Astrocyte (in vitro differentiated cells and primary cell): Measurements from ENCODE around the gene NAAA. TPM values are rescaled to one million over a fixed set of nuclear protein-coding genes. Genes with fewer than 3 reads are reported as not detected.

ENCODE experiments used
- DNase-seq: peaks from one replicate; pipeline ENCODE4 v3.0.0-alpha.2; 2010; ENCODE audit warnings: low read depth
- FAIRE-seq: peaks from 2 replicates; lab custom pipeline; 2011; peaks lifted over from hg19 to GRCh38; lab: Jason Lieb, UNC
- H2AFZ ChIP-seq: 2 replicates; pipeline ENCODE4 v1.6.0; 2012; ENCODE audit warnings: low read depth, low read length, inconsistent platforms
- H3K27ac ChIP-seq: 2 replicates; pipeline ENCODE4 v1.5.1; 2011; ENCODE audit warnings: low read depth, low read length, inconsistent platforms
- H3K27me3 ChIP-seq: 2 replicates; pipeline ENCODE4 v1.6.0; 2011; ENCODE audit warnings: low read length, inconsistent platforms; ENCODE audit not compliant: insufficient read depth
- H3K36me3 ChIP-seq: 2 replicates; pipeline ENCODE4 v1.5.1; 2011; ENCODE audit warnings: low read length, inconsistent platforms; ENCODE audit not compliant: insufficient read depth
- H3K4me1 ChIP-seq: 2 replicates; pipeline ENCODE4 v1.5.1; 2011; ENCODE audit warnings: low read length, inconsistent platforms; ENCODE audit not compliant: insufficient read depth
- H3K4me2 ChIP-seq: 2 replicates; pipeline ENCODE4 v1.6.0; 2012; ENCODE audit warnings: low read length, inconsistent platforms
- H3K4me3 ChIP-seq: 2 replicates; pipeline ENCODE4 v1.5.1; 2011; ENCODE audit warnings: low read depth, mild to moderate bottlenecking, low read length, inconsistent platforms; ENCODE audit not compliant: insufficient read depth
- H3K79me2 ChIP-seq: 2 replicates; pipeline ENCODE4 v1.6.0; 2012; ENCODE audit warnings: mild to moderate bottlenecking, low read length, inconsistent platforms; ENCODE audit not compliant: insufficient read depth
- H3K9ac ChIP-seq: 2 replicates; pipeline ENCODE4 v1.6.0; 2012; ENCODE audit warnings: mild to moderate bottlenecking, low read length, inconsistent platforms
- H3K9me3 ChIP-seq: 2 replicates; pipeline ENCODE4 v1.5.1; 2012; ENCODE audit warnings: low read depth, mild to moderate bottlenecking, low read length, inconsistent platforms; ENCODE audit not compliant: insufficient read depth
- H4K20me1 ChIP-seq: 2 replicates; pipeline ENCODE4 v1.6.0; 2012; ENCODE audit warnings: low read length, inconsistent platforms; ENCODE audit not compliant: insufficient read depth
- H3K27ac Mint-ChIP-seq: one replicate; pipeline ENCODE4 v1.8.0; 2021; ENCODE audit warnings: mild to moderate bottlenecking, mixed read lengths; ENCODE audit not compliant: unreplicated experiment
- H3K27me3 Mint-ChIP-seq: one replicate; pipeline ENCODE4 v1.8.0; 2021; ENCODE audit warnings: low read depth, mixed read lengths; ENCODE audit not compliant: unreplicated experiment
- H3K36me3 Mint-ChIP-seq: one replicate; pipeline ENCODE4 v1.8.0; 2021; ENCODE audit warnings: low read depth, mixed read lengths; ENCODE audit not compliant: unreplicated experiment
- H3K4me1 Mint-ChIP-seq: one replicate; pipeline ENCODE4 v1.8.0; 2021; ENCODE audit warnings: low read depth, mixed read lengths; ENCODE audit not compliant: unreplicated experiment
- H3K4me3 Mint-ChIP-seq: one replicate; pipeline ENCODE4 v1.8.0; 2021; ENCODE audit warnings: mild to moderate bottlenecking, moderate library complexity, mixed read lengths; ENCODE audit not compliant: unreplicated experiment
- H3K9me3 Mint-ChIP-seq: one replicate; pipeline ENCODE4 v1.8.0; 2021; ENCODE audit warnings: mild to moderate bottlenecking, mixed read lengths; ENCODE audit not compliant: unreplicated experiment
- CTCF ChIP-seq: IDR thresholded peaks from 2 replicates; pipeline ENCODE4 v1.5.1; 2011; ENCODE audit warnings: low read depth, mild to moderate bottlenecking, inconsistent platforms, low read length, moderate library complexity; ENCODE audit not compliant: insufficient read depth
- EZH2 ChIP-seq: IDR thresholded peaks from 2 replicates; pipeline ENCODE4 v1.6.1; 2012; ENCODE audit warnings: mild to moderate bottlenecking, low read length, inconsistent platforms; ENCODE audit not compliant: insufficient read depth
- total RNA-seq: library from RNA; stranded (reverse); gene quantifications from 2 replicates; pipeline ENCODE4 v1.2.1, GENCODE V29; 2021

The NAAA gene
- total RNA-seq, 1 donor from 2014 or later, result 13.5 TPM

GRCh38 chr4:75948822-75949444 lies 8.1 kb upstream of the NAAA start:
- no peaks in the 10 kb centered on the region for H3K9me3 Mint-ChIP-seq
- Histone ChIP-seq H3K9ac (no peak overlapping the region), H3K9me3 (no peaks in the 10 kb centered on the region), H3K36me3 (peaks cover 45% of the 10 kb centered on the region), H3K4me2 (no peak overlapping the region), H3K4me1 (no peaks in the 10 kb centered on the region), H3K4me3 (no peak overlapping the region), H3K79me2 (no peaks in the 10 kb centered on the region), H2AFZ (no peak overlapping the region), H3K27ac (no peak overlapping the region), H4K20me1 (no peaks in the 10 kb centered on the region), H3K27me3 (no peaks in the 10 kb centered on the region)
- no peaks in the 10 kb centered on the region for H3K4me1 Mint-ChIP-seq
- H3K27ac Mint-ChIP-seq, result no peak overlapping the region
- no peak for TF ChIP-seq CTCF
- no peak for TF ChIP-seq EZH2
- H3K4me3 Mint-ChIP-seq, result no peak overlapping the region
- FAIRE-seq (no peak), DNase-seq (no peak)
- peaks cover 6% of the 10 kb centered on the region for H3K36me3 Mint-ChIP-seq
- no peaks in the 10 kb centered on the region for H3K27me3 Mint-ChIP-seq

DNA sequence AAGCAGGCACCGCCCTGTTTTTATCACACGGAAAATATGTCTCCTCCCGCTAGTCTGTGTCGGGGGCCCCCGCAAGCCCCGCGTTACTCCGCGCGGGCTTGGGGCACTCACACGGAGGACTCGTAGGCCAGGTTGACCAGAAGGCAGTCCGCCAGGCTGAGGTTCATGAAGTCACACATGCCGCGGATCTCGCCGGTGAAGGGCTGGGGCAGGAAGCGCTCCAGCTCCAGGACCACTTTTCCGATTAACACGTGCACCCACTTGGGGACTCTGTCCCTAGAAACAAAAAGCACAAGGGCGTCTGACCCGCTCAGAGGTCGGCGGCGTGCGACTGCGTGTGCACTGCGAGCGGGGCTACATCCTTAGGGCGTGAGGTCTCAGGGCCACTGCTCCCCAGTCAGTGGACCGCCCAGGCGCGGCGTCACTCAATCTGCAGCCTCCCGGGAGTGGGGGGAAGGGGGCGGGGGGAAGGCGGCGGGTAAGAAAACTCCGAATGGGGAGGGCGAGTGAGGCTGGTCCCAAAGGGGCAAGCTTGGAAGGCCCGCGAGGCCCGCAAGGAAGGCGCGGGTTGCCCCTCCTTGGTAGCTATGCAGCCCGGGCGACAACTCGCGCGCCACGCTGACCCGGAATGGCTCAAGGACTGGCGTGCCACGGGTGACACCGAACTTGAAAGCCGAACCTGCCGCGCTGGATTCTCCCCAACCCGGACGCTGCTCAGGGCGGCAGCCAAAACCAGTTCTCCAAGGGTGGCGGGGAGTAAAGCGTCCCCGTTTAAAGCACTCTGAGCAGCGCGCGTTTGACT lies 722 bp downstream of the NAAA start:
- H3K4me3 ChIP-seq, result peak overlapping the region; percentile 78
- Mint-ChIP-seq H3K9me3 (no peaks in the 10 kb centered on the region), H3K27ac (no peak overlapping the region), H3K4me3 (peak overlapping the region; percentile 90), H3K36me3 (peaks cover 2% of the 10 kb centered on the region), H3K27me3 (no peaks in the 10 kb centered on the region), H3K4me1 (no peaks in the 10 kb centered on the region)
- H3K36me3 ChIP-seq, result peaks cover 9% of the 10 kb centered on the region
- peak overlapping the region; percentile 79 for H3K9ac ChIP-seq
- peak; percentile 33 for DNase-seq
- no peaks in the 10 kb centered on the region for H3K9me3 ChIP-seq
- H3K27me3 ChIP-seq, result no peaks in the 10 kb centered on the region
- no peaks in the 10 kb centered on the region for H3K79me2 ChIP-seq
- peak overlapping the region; percentile 88 for H2AFZ ChIP-seq
- no peak for TF ChIP-seq CTCF
- no peak for TF ChIP-seq EZH2
- H3K4me2 ChIP-seq, result peak overlapping the region; percentile 94
- no peaks in the 10 kb centered on the region for H4K20me1 ChIP-seq
- FAIRE-seq, result no peak
- no peaks in the 10 kb centered on the region for H3K4me1 ChIP-seq
- peak overlapping the region; percentile 2 for H3K27ac ChIP-seq
